ENCODE measurements around the gene GPR39.

GPR39 gene

DNA sequence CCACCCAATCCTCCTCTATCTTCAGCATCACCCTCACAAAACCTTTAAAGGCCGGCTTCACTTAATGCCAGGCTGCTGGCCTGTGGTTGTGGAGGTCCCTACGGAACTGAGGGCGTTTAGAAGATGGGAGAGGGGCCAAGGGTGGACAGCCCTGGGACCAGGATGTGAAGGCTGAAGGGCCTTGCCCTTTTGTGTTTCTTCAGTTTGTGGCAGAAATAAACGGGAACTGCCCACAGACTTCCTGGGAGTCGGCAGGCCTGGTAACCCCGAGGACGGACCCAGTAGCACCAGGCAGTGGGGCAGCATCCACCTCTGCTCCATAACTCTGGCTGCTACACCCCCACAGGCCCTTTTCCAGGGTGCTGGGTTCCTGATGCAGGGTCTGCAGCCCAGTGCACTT is 202.1 kb downstream of the GPR39 start:
- Histone ChIP-seq H3K27me3 (ENCODE audit: insufficient read depth, low read depth) (no peaks in the 10 kb centered on the region), H3K4me2 (no peak overlapping the region), H2AFZ (ENCODE audit: low read depth) (no peak overlapping the region), H3K4me1 (ENCODE audit: low read depth, poor library complexity, severe bottlenecking) (no peaks in the 10 kb centered on the region), H4K20me1 (ENCODE audit: insufficient read depth) (no peaks in the 10 kb centered on the region), H3K9ac (no peak overlapping the region), H3K27ac (no peak overlapping the region), H3K79me2 (ENCODE audit: insufficient read depth, low read depth) (no peaks in the 10 kb centered on the region), H3K4me3 (IDR thresholded peaks at IDR 0.05; ENCODE audit: insufficient read depth, low read depth, low read length) (no peak overlapping the region), H3K36me3 (ENCODE audit: insufficient read depth) (no peaks in the 10 kb centered on the region)
- TF ChIP-seq, protein P1, sequence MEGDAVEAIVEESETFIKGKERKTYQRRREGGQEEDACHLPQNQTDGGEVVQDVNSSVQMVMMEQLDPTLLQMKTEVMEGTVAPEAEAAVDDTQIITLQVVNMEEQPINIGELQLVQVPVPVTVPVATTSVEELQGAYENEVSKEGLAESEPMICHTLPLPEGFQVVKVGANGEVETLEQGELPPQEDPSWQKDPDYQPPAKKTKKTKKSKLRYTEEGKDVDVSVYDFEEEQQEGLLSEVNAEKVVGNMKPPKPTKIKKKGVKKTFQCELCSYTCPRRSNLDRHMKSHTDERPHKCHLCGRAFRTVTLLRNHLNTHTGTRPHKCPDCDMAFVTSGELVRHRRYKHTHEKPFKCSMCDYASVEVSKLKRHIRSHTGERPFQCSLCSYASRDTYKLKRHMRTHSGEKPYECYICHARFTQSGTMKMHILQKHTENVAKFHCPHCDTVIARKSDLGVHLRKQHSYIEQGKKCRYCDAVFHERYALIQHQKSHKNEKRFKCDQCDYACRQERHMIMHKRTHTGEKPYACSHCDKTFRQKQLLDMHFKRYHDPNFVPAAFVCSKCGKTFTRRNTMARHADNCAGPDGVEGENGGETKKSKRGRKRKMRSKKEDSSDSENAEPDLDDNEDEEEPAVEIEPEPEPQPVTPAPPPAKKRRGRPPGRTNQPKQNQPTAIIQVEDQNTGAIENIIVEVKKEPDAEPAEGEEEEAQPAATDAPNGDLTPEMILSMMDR (conservative IDR thresholded peaks at IDR 0.05; ENCODE audit: low read depth, low read length): no peak

DNA sequence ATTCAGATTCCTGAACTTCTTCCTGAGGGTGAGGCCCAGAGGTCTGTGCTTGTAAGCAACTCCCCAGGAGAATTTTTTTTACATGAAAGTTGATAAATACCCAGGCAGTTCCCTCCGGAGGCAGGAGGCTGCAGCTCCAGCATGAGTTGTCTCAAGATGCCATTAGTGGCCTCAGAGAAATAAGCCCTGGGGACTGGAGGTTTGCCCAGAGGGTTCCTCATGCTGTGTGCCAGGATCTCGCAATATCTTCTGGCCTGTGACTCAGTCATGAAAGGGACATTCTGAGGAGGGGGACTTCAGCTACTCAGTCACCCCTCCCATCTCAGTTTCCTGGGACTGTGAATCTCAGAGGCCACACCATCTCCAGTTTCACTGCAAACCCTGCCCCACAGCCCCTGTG is 203.5 kb downstream of the GPR39 start:
- no peak overlapping the region for H3K27ac ChIP-seq
- H3K27me3 ChIP-seq (ENCODE audit: insufficient read depth, low read depth): no peaks in the 10 kb centered on the region
- H3K36me3 ChIP-seq (ENCODE audit: insufficient read depth): no peaks in the 10 kb centered on the region
- H3K9ac ChIP-seq: no peak overlapping the region
- H3K4me3 ChIP-seq (IDR thresholded peaks at IDR 0.05; ENCODE audit: insufficient read depth, low read depth, low read length): no peak overlapping the region
- no peaks in the 10 kb centered on the region for H4K20me1 ChIP-seq (ENCODE audit: insufficient read depth)
- H3K4me2 ChIP-seq: no peak overlapping the region
- H3K4me1 ChIP-seq (ENCODE audit: low read depth, poor library complexity, severe bottlenecking): no peaks in the 10 kb centered on the region
- no peak overlapping the region for H2AFZ ChIP-seq (ENCODE audit: low read depth)
- TF ChIP-seq, protein P1 (conservative IDR thresholded peaks at IDR 0.05; ENCODE audit: low read depth, low read length): no peak
- H3K79me2 ChIP-seq (ENCODE audit: insufficient read depth, low read depth): no peaks in the 10 kb centered on the region

DNA sequence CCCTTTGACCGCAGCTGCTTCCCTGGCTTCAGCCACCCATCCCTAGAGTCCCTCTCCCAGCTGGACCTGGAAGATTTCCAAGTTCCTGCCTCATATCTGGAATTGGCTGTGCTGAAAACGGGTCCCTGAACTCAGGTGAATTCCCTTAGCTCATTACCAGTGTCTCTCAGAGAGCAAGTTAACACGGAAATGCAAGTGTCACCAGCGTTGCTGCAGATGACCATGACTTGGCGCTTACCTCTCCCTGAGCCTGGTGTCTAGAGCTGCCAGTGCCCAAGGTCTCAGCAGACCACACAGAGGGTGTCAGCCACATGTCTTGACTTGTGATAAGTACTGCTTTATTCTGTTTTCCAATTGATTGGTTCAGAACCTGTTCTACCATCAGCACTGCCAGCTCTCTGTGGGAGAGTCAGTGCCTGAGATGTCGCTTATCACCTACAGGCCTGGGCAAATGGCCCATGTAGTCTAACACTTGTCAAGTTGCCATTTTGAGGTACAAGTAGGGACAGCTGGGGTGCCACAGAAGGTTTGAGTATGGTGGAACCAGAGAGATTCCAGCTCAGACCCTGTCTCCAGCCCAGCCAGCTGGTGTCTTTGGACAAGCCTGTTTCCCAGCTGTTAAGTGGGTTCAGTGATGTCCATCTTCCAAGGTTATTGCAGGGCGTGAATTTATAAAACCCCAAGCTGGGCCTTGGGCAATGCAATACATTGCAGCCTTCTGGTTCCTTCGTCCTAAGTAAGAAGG is 204.7 kb downstream of the GPR39 start:
- TF ChIP-seq, protein P1 (conservative IDR thresholded peaks at IDR 0.05; ENCODE audit: low read depth, low read length): no peak
- Histone ChIP-seq H3K79me2 (ENCODE audit: insufficient read depth, low read depth) (no peaks in the 10 kb centered on the region), H3K9ac (no peak overlapping the region), H3K27me3 (ENCODE audit: insufficient read depth, low read depth) (no peaks in the 10 kb centered on the region), H3K4me1 (ENCODE audit: low read depth, poor library complexity, severe bottlenecking) (no peaks in the 10 kb centered on the region), H3K36me3 (ENCODE audit: insufficient read depth) (no peaks in the 10 kb centered on the region), H3K4me3 (IDR thresholded peaks at IDR 0.05; ENCODE audit: insufficient read depth, low read depth, low read length) (no peak overlapping the region), H3K4me2 (no peak overlapping the region), H2AFZ (ENCODE audit: low read depth) (no peak overlapping the region), H4K20me1 (ENCODE audit: insufficient read depth) (no peaks in the 10 kb centered on the region), H3K27ac (no peak overlapping the region)

DNA sequence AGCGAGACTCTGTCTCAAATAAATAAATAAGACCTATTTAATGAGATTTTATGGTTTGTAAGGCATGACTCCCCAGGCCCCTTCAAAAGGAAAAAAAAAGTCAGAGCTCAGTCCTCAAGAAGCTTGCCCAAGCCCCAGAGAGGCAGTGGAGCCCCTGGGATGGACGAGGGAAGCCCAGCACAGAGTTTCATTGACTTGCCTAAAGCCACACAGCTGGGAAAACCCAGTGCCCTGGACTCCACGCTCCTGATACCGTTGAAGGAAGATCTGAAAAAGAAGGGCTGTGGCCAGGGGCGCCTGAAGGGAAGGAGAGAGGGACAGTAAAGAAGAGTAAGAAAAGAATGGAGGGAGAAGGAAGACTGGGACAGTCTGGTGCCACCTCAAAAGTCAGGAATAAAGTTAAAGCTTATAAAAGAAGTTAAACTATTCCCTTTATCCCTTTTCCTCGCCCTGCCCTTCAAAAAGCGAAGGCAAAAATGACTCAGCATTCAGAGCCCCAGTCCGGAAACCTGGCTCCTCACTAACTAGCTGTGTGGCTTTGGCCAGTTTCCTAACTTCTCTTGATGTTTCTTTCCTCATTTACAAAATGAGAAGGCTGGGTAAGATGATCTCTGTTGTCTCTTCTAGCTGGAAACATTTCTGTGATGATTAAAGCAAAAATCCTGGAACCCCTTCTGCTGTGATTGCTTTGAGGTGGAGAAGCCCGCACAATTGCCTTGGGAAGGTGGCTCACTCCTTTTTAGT is 206.7 kb downstream of the GPR39 start:
- Histone ChIP-seq H2AFZ (ENCODE audit: low read depth) (no peak overlapping the region), H3K9ac (no peak overlapping the region), H4K20me1 (ENCODE audit: insufficient read depth) (no peaks in the 10 kb centered on the region), H3K27ac (no peak overlapping the region), H3K27me3 (ENCODE audit: insufficient read depth, low read depth) (no peaks in the 10 kb centered on the region), H3K4me2 (no peak overlapping the region), H3K36me3 (ENCODE audit: insufficient read depth) (no peaks in the 10 kb centered on the region), H3K79me2 (ENCODE audit: insufficient read depth, low read depth) (no peaks in the 10 kb centered on the region), H3K4me1 (ENCODE audit: low read depth, poor library complexity, severe bottlenecking) (no peaks in the 10 kb centered on the region), H3K4me3 (IDR thresholded peaks at IDR 0.05; ENCODE audit: insufficient read depth, low read depth, low read length) (no peak overlapping the region)
- TF ChIP-seq, protein P1 (conservative IDR thresholded peaks at IDR 0.05; ENCODE audit: low read depth, low read length): no peak
